BLaER1 treated with 17β-estradiol and CSF1 and Interleukin-3, amounts not matched to agents 10 nM and 100 nM (cell line): ENCODE results near the gene CTH.

ENCODE experiments used
- H3K27ac ChIP-seq, 11 experiments: shearing (Covaris generic); formaldehyde crosslinking; 2 replicates each; pipeline ENCODE4 v1.8.1; 2022
- H3K27me3 ChIP-seq, 11 experiments: shearing (Covaris generic); formaldehyde crosslinking; 2 replicates each; pipeline ENCODE4 v1.8.1; 2022
- H3K36me3 ChIP-seq, 11 experiments: shearing (Covaris generic); formaldehyde crosslinking; 2 replicates each; pipeline ENCODE4 v1.8.1; 2022
- H3K4me1 ChIP-seq, 10 experiments: shearing (Covaris generic); formaldehyde crosslinking; 2 replicates each; pipeline ENCODE4 v1.8.1; 2022
- H3K4me2 ChIP-seq, 11 experiments: shearing (Covaris generic); formaldehyde crosslinking; 2 replicates each; pipeline ENCODE4 v1.8.1; 2022
- H3K4me3 ChIP-seq, 10 experiments: shearing (Covaris generic); formaldehyde crosslinking; 2 replicates each; pipeline ENCODE4 v1.8.1; 2022
- H3K9ac ChIP-seq, 11 experiments: shearing (Covaris generic); formaldehyde crosslinking; 2 replicates each; pipeline ENCODE4 v1.8.1; 2022
- H3K9me3 ChIP-seq, 11 experiments: shearing (Covaris generic); formaldehyde crosslinking; replicated peaks in 1 of 11; 2 replicates each; pipeline ENCODE4 v1.8.1; 2022
- H4K20me1 ChIP-seq, 11 experiments: shearing (Covaris generic); formaldehyde crosslinking; 2 replicates each; pipeline ENCODE4 v1.8.1; 2022
- Cebpa-rat ChIP-seq, 11 experiments: shearing (Covaris generic); IDR thresholded peaks; 2 replicates each; pipeline ENCODE4 v1.8.1; 2022

Gene CTH

GRCh38 chr1:70376196-70376595 lies 34.9 kb upstream of the CTH start:
- H3K4me3 ChIP-seq = no peak overlapping the region
- H4K20me1 ChIP-seq = no peaks in the 10 kb centered on the region
- no peaks in the 10 kb centered on the region for H3K27me3 ChIP-seq
- peak overlapping the region in 9 of 11 experiments; percentile 25 to 70 (median 56); a peak in 14 of 22 replicates for H3K4me2 ChIP-seq
- TF ChIP-seq Cebpa-rat (IDR thresholded peaks at IDR 0.05) = no peak
- no peaks in the 10 kb centered on the region for H3K36me3 ChIP-seq
- no peak overlapping the region; a peak in 1 of 22 replicates for H3K27ac ChIP-seq
- no peaks in the 10 kb centered on the region for H3K9me3 ChIP-seq
- no peak overlapping the region for H3K9ac ChIP-seq
- peaks cover 0 to 14% (median 10%) of the 10 kb centered on the region in 10 experiments; a peak in 17 of 20 replicates for H3K4me1 ChIP-seq

DNA sequence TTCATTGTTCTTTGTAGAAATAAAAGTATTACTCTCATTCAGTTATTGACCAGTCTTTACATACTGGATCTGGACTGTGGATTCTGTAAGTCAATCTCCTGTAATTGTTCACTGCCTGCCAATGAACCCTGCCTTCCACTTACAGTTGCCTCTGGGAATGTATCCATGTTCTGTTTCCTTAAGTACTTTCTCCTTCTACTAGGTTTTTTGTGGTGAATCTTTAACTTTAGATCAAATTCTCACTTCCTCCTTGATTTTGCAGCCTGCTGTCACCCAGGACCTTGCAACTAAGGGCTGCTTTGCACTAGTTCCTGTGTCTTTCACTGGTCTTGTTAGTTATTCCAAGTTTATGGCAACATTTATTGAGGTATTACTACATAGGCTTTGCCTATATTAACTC lies 28.4 kb upstream of the CTH start:
- Histone ChIP-seq H3K9me3 (no peaks in the 10 kb centered on the region), H3K4me2 (peak overlapping the region in 3 of 11 experiments; percentile 8 to 46 (median 37); a peak in 5 of 22 replicates)
- TF ChIP-seq Cebpa-rat (IDR thresholded peaks at IDR 0.05) = no peak

DNA sequence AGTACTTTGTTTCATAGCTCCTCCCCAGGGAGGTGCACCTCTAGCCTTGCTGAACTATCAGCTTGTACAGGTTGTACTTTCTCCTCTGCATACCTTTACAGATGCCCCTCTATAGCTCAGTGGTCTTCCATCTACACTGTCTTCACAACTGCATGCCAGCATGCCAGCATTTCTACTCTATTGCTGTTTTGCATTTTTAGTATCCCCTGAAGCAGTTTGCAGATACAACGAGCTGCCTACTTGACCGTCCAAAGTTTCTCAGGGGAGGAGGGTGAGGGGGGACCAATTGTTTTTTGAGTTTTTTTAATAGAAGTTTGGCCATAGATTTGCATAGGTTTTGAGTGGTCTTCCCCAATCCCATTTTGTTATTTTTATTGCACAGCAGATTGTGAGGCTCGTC lies 27.6 kb upstream of the CTH start:
- no peaks in the 10 kb centered on the region for H4K20me1 ChIP-seq

More for the DNA sequence above, 28.4 kb upstream of the CTH start:
- H3K27me3 ChIP-seq = no peaks in the 10 kb centered on the region
- peaks cover 0 to 11% (median 4%) of the 10 kb centered on the region in 10 experiments; a peak in 8 of 20 replicates for H3K4me1 ChIP-seq
- H3K9ac ChIP-seq = no peak overlapping the region
- H3K27ac ChIP-seq = no peak overlapping the region
- no peaks in the 10 kb centered on the region for H4K20me1 ChIP-seq
- no peaks in the 10 kb centered on the region for H3K36me3 ChIP-seq
- no peak overlapping the region for H3K4me3 ChIP-seq

GRCh38 chr1:70384542-70384941 lies 26.5 kb upstream of the CTH start:
- H3K4me3 ChIP-seq = no peak overlapping the region
- H3K27ac ChIP-seq = no peak overlapping the region
- H3K9ac ChIP-seq = no peak overlapping the region
- no peak overlapping the region for H3K4me2 ChIP-seq
- H3K9me3 ChIP-seq = no peaks in the 10 kb centered on the region
- H4K20me1 ChIP-seq = no peaks in the 10 kb centered on the region
- TF ChIP-seq Cebpa-rat (IDR thresholded peaks at IDR 0.05) = no peak
- H3K4me1 ChIP-seq = peaks cover 0 to 11% (median 4%) of the 10 kb centered on the region in 10 experiments; a peak in 8 of 20 replicates
- H3K27me3 ChIP-seq = no peaks in the 10 kb centered on the region
- no peaks in the 10 kb centered on the region for H3K36me3 ChIP-seq

More for the DNA sequence above, 27.6 kb upstream of the CTH start:
- Histone ChIP-seq H3K4me3 (no peak overlapping the region), H3K36me3 (no peaks in the 10 kb centered on the region), H3K27me3 (no peaks in the 10 kb centered on the region), H3K9me3 (no peaks in the 10 kb centered on the region), H3K27ac (no peak overlapping the region), H3K9ac (no peak overlapping the region), H3K4me2 (no peak overlapping the region), H3K4me1 (peaks cover 0 to 11% (median 4%) of the 10 kb centered on the region in 10 experiments; a peak in 8 of 20 replicates)
- TF ChIP-seq Cebpa-rat (IDR thresholded peaks at IDR 0.05) = no peak

DNA sequence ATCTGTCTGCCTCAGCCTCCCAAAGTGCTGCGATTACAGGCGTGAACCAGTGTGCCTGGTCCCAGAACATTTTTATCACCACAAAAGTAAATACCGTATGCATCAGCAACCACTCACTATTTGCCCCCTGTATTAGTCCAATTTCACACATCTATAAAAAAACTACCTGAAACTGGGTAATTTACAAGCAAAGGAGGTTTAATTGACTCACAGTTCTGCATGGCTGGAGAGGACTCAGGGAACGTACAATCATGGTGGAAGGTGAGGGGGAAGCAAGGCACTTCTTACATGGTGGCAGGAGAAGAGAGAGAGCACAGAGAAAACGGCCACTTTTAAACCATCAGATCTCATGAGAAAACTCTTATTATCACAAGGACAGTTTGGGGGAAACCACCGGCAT lies 25.6 kb upstream of the CTH start:
- no peak overlapping the region for H3K4me2 ChIP-seq
- H3K4me1 ChIP-seq = peaks cover 0 to 11% (median 4%) of the 10 kb centered on the region in 10 experiments; a peak in 8 of 20 replicates
- H3K36me3 ChIP-seq = no peaks in the 10 kb centered on the region

DNA sequence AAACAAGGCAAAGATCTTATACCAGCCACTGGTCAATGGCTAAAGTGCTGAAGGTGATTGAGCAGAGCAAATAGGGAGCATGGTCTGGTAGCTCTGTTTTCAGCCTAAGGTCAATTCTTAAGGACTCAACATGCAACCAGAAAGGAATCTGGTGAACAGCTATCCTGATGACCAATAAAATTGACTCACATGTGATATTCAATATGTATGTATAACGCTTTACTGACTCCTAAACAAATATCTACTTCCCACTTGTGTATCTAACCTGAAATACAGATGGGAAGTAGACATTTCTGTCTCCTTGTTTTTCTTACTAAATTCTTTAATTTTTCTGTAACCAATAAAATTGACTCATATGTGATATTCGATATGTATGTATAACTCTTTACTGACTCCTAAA lies 24.9 kb upstream of the CTH start:
- H4K20me1 ChIP-seq = no peaks in the 10 kb centered on the region
- H3K36me3 ChIP-seq = no peaks in the 10 kb centered on the region
- H3K9me3 ChIP-seq = no peaks in the 10 kb centered on the region
- no peaks in the 10 kb centered on the region for H3K27me3 ChIP-seq
- H3K27ac ChIP-seq = no peak overlapping the region
- H3K4me1 ChIP-seq = peaks cover 0 to 11% (median 4%) of the 10 kb centered on the region in 10 experiments; a peak in 8 of 20 replicates
- no peak for TF ChIP-seq Cebpa-rat (IDR thresholded peaks at IDR 0.05)
- no peak overlapping the region for H3K4me3 ChIP-seq
- H3K4me2 ChIP-seq = no peak overlapping the region
- no peak overlapping the region for H3K9ac ChIP-seq

More for the DNA sequence above, 25.6 kb upstream of the CTH start:
- H3K27me3 ChIP-seq = no peaks in the 10 kb centered on the region
- no peak overlapping the region for H3K27ac ChIP-seq
- no peaks in the 10 kb centered on the region for H3K9me3 ChIP-seq
- H3K9ac ChIP-seq = no peak overlapping the region
- no peak for TF ChIP-seq Cebpa-rat (IDR thresholded peaks at IDR 0.05)
- H4K20me1 ChIP-seq = no peaks in the 10 kb centered on the region
- H3K4me3 ChIP-seq = no peak overlapping the region

- no peaks in the 10 kb centered on the region for H3K27me3 ChIP-seq
- no peaks in the 10 kb centered on the region for H3K9me3 ChIP-seq
- no peak overlapping the region for H3K4me3 ChIP-seq
- no peak for TF ChIP-seq Cebpa-rat (IDR thresholded peaks at IDR 0.05)
- H3K4me1 ChIP-seq = peaks cover 0 to 7% (median 0%) of the 10 kb centered on the region in 10 experiments; a peak in 5 of 20 replicates
- no peak overlapping the region for H3K4me2 ChIP-seq
- H3K36me3 ChIP-seq = no peaks in the 10 kb centered on the region
- no peak overlapping the region for H3K27ac ChIP-seq
- H4K20me1 ChIP-seq = no peaks in the 10 kb centered on the region
- no peak overlapping the region for H3K9ac ChIP-seq
These were observed 23.6 kb upstream of the CTH start for GRCh38 chr1:70387507-70387906.

DNA sequence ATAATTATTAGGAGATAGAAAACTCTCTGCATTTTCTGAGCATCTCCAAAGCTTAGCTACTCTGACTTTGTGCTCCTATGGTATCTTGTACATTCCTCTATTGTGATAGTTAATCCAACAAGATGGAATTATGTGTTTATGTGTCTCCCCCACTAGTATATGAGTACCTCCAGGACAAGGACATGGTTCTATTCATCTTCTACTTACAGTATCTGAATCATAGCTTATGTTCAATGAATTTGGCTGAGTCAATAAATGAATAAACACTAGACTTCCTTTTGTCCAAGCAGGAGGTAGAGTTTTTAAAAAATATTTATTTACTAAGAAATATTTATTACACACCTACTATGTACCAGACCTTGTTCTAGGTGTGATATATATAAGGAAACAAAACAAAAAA lies 18.4 kb upstream of the CTH start:
- no peak for TF ChIP-seq Cebpa-rat (IDR thresholded peaks at IDR 0.05)
- Histone ChIP-seq H3K36me3 (no peaks in the 10 kb centered on the region), H3K9me3 (no peaks in the 10 kb centered on the region), H3K4me1 (no peaks in the 10 kb centered on the region), H3K9ac (no peak overlapping the region), H4K20me1 (no peaks in the 10 kb centered on the region), H3K4me3 (no peak overlapping the region), H3K4me2 (no peak overlapping the region), H3K27ac (no peak overlapping the region), H3K27me3 (no peaks in the 10 kb centered on the region)

DNA sequence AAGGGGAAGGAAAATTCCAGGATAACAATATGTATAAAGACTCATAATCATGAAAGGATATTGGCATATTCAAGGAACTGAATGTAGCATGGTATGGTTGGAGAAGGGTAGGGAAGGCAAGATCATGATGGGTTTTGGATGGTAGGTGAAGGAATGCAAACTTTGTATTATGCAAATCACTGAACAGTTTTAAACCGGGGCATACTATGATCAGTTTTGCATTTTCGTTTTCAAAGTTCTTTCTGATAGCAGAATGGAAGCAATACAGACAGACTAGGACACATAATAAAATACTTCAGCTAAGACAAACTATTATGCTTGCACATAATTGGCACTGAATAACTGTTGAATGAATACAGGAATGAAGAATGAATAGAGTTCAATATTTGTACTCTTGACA lies 14.5 kb upstream of the CTH start:
- no peak for TF ChIP-seq Cebpa-rat (IDR thresholded peaks at IDR 0.05)
- Histone ChIP-seq H3K27me3 (no peaks in the 10 kb centered on the region), H3K27ac (no peak overlapping the region), H3K9ac (no peak overlapping the region), H3K4me1 (no peaks in the 10 kb centered on the region), H3K4me3 (no peak overlapping the region), H4K20me1 (no peaks in the 10 kb centered on the region), H3K36me3 (no peaks in the 10 kb centered on the region), H3K4me2 (no peak overlapping the region), H3K9me3 (no peaks in the 10 kb centered on the region)

DNA sequence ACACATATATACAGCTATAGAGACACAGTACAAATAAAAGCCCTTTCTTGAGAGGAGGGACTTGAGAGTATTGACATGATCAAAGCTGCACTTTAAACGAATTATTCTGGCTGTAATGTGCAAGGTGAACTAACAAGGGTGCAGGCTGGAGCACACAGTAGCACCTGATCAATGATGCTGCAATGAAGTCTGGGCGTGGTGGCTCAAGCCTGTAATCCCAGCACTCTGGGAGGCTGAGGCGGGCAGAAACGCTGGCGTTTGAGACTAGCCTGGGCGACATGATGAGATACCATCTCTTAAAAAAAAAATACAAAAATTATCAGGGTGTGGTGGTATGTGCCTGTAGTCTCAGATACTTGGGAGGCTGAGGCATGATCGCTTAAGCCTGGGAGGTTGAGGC lies 14.1 kb upstream of the CTH start:
- no peak overlapping the region for H3K27ac ChIP-seq
- no peaks in the 10 kb centered on the region for H3K4me1 ChIP-seq
- no peaks in the 10 kb centered on the region for H3K36me3 ChIP-seq
- no peaks in the 10 kb centered on the region for H4K20me1 ChIP-seq
- no peaks in the 10 kb centered on the region for H3K9me3 ChIP-seq
- H3K4me2 ChIP-seq = no peak overlapping the region
- no peak overlapping the region for H3K4me3 ChIP-seq
- no peaks in the 10 kb centered on the region for H3K27me3 ChIP-seq
- H3K9ac ChIP-seq = no peak overlapping the region
- no peak for TF ChIP-seq Cebpa-rat (IDR thresholded peaks at IDR 0.05)
